Measurements from ENCODE around the gene TMEM168. TPM values are rescaled to one million over a fixed set of nuclear protein-coding genes. Genes with fewer than 3 reads are reported as not detected.

Gene TMEM168
- total and polyA plus RNA-seq, 2 of the 13 experiments (the other 11 are each of a cell fraction or from before 2014, with no cell fraction given): 8.7 to 15.7 TPM

GRCh38 chr7:112749775-112750174, 40.4 kb downstream of the TMEM168 start:
- no peak for TF ChIP-seq PHB2 (IDR thresholded peaks at IDR 0.05; ENCODE audit: partially characterized antibody)
- no peak for TF ChIP-seq ZNF747 (CRISPR knock-in tag; IDR thresholded peaks at IDR 0.05; ENCODE audit: borderline replicate concordance)
- 0 out of 2 replicates have a peak, but pooled peaks have one; percentile 10 for TF ChIP-seq CTCF (CRISPR knock-in tag; IDR thresholded peaks at IDR 0.05)
- TF ChIP-seq STAG1 (CRISPR knock-in tag; IDR thresholded peaks at IDR 0.05): peak; percentile 18
- no peak for TF ChIP-seq FOXM1 (CRISPR knock-in tag; IDR thresholded peaks at IDR 0.05)
- 20% methylated on average over 2 of the region's 2 CpGs for WGBS (ENCODE audit: low lambda C conversion rate)

GRCh38 chr7:112748381-112748780, 41.8 kb downstream of the TMEM168 start:
- DNase-seq (ENCODE audit: low spot score): no peak
- no peak for FAIRE-seq
- BruUV-seq (replicated peaks): no TSS peak
- H3K27ac ChIP-seq (ENCODE audit: extremely low read length, insufficient read depth, low read length): no peak overlapping the region
- in situ Hi-C loops (cut with HindIII; ENCODE audit: extremely low pct_ligation_motif_present, low pct_unique_long_range_greater_than_20kb) (no loop called here), intact Hi-C loops (cut with micrococcal nuclease; ENCODE audit: unreplicated experiment) (no loop called here)
- H4K20me1 ChIP-seq (ENCODE audit: insufficient read depth, low read length): no peaks in the 10 kb centered on the region
- no peaks in the 10 kb centered on the region for H3K4me1 ChIP-seq (ENCODE audit: insufficient read depth, low read length)
- no peaks in the 10 kb centered on the region for H3K79me2 ChIP-seq (ENCODE audit: insufficient read depth, low read length)
- no peaks in the 10 kb centered on the region for H3K36me3 ChIP-seq (replicated peaks in 1 of 2; ENCODE audit: control insufficient read depth in 1 of 2, insufficient read depth in 2 of 2, low read length in 2 of 2)
- H3K4me2 ChIP-seq (ENCODE audit: low read depth, low read length): no peak overlapping the region
- ChIA-PET POLR2A (no interaction called here), CTCF (ENCODE audit: low intra/inter-chr PET ratio, low total read pairs) (no interaction called here)
- no peaks in the 10 kb centered on the region for H3K27me3 ChIP-seq (ENCODE audit: control insufficient read depth in 1 of 2, insufficient read depth in 2 of 2, low read length in 2 of 2)
- H3K9ac ChIP-seq (ENCODE audit: insufficient read depth, low read depth, low read length): no peak overlapping the region
- H3K4me3 ChIP-seq (replicated peaks in 1 of 3; ENCODE audit: insufficient read depth in 1 of 3, low read depth in 2 of 3, low read length in 3 of 3): no peak overlapping the region
- H2AFZ ChIP-seq (ENCODE audit: low read length): no peak overlapping the region
- H3K9me3 ChIP-seq (ENCODE audit: low read length): no peaks in the 10 kb centered on the region
- no peak for ATAC-seq
- TF ChIP-seq PAX8 (CRISPR knock-in tag; IDR thresholded peaks at IDR 0.05; ENCODE audit: borderline replicate concordance) (no peak), REXO4 (CRISPR knock-in tag; IDR thresholded peaks at IDR 0.05; ENCODE audit: borderline replicate concordance) (no peak), ARNT2 (CRISPR knock-in tag; IDR thresholded peaks at IDR 0.05; ENCODE audit: low read depth) (no peak), NKX3-1 (CRISPR knock-in tag; IDR thresholded peaks at IDR 0.05) (no peak), ZBTB33 (CRISPR knock-in tag; IDR thresholded peaks at IDR 0.05) (no peak), TMF1 (CRISPR knock-in tag; IDR thresholded peaks at IDR 0.05; ENCODE audit: low read depth) (no peak), SMC3 (IDR thresholded peaks at IDR 0.05; ENCODE audit: low read length) (no peak), IRF9 (CRISPR knock-in tag; IDR thresholded peaks at IDR 0.05; ENCODE audit: borderline replicate concordance) (no peak), ZBTB3 (CRISPR knock-in tag; IDR thresholded peaks at IDR 0.05; ENCODE audit: borderline replicate concordance, low read depth) (no peak), RORA (CRISPR knock-in tag; IDR thresholded peaks at IDR 0.05) (no peak)

More at GRCh38 chr7:112749775-112750174, 40.4 kb downstream of the TMEM168 start:
- no peak overlapping the region for H3K4me2 ChIP-seq (ENCODE audit: low read depth, low read length)
- no peak overlapping the region for H3K9ac ChIP-seq (ENCODE audit: insufficient read depth, low read depth, low read length)
- H3K27ac ChIP-seq (ENCODE audit: extremely low read length, insufficient read depth, low read length): no peak overlapping the region
- no peaks in the 10 kb centered on the region for H3K27me3 ChIP-seq (ENCODE audit: control insufficient read depth in 1 of 2, insufficient read depth in 2 of 2, low read length in 2 of 2)
- H3K79me2 ChIP-seq (ENCODE audit: insufficient read depth, low read length): no peaks in the 10 kb centered on the region
- no peak overlapping the region for H2AFZ ChIP-seq (ENCODE audit: low read length)
- ChIA-PET POLR2A (no interaction called here), CTCF (ENCODE audit: low intra/inter-chr PET ratio, low total read pairs) (no interaction called here)
- intact Hi-C loops (cut with micrococcal nuclease; ENCODE audit: unreplicated experiment): loop anchor here (1.0 kb wide), 1 partner anchor 120 kb away; no protein-coding TSS in a partner anchor
- DNase-seq (ENCODE audit: low spot score) (no peak), ATAC-seq (peak; percentile 28; the same call in 1 of the 3 replicates), FAIRE-seq (no peak)
- no TSS peak for BruUV-seq (replicated peaks)
- no peak overlapping the region for H3K4me3 ChIP-seq (replicated peaks in 1 of 3; ENCODE audit: insufficient read depth in 1 of 3, low read depth in 2 of 3, low read length in 3 of 3)
- no peaks in the 10 kb centered on the region for H4K20me1 ChIP-seq (ENCODE audit: insufficient read depth, low read length)
- H3K36me3 ChIP-seq (replicated peaks in 1 of 2; ENCODE audit: control insufficient read depth in 1 of 2, insufficient read depth in 2 of 2, low read length in 2 of 2): no peaks in the 10 kb centered on the region
- no peaks in the 10 kb centered on the region for H3K4me1 ChIP-seq (ENCODE audit: insufficient read depth, low read length)
- in situ Hi-C loops (cut with HindIII; ENCODE audit: extremely low pct_ligation_motif_present, low pct_unique_long_range_greater_than_20kb): no loop called here
- H3K9me3 ChIP-seq (ENCODE audit: low read length): no peaks in the 10 kb centered on the region
